Measurements from ENCODE around the gene BTRC. TPM values are rescaled to one million over a fixed set of nuclear protein-coding genes. Genes with fewer than 3 reads are reported as not detected.

Gene BTRC
- total and polyA plus RNA-seq, 8 donors, result 4.3 to 16.4 (median 9.0) TPM

DNA sequence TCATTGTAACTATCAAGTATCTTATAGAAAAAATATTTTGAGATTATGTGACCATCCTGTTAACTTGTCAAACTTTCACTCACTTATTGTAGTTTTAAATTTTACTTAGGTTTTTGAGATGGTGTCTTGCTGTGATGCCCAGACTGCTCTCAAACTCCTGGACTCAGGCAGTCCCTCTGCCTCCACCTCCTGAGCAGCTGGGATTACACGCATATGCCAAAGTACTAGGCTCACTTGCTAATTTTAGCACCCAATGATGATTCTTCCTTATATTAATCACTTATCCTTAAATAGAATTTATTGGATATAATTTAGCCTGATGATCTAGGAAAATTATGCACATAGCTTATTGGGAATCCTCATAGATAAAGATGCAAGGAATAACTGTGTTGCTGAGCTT is 104.9 kb downstream of the BTRC start:
- Histone ChIP-seq H3K4me3 (no peak overlapping the region), H3K27me3 (no peaks in the 10 kb centered on the region), H3K4me1 (no peaks in the 10 kb centered on the region), H3K9me3 (no peaks in the 10 kb centered on the region), H3K27ac (no peak overlapping the region), H3K36me3 (no peaks in the 10 kb centered on the region)
- intact Hi-C loops (cut with DNase I), result no loop called here
- 89 to 96% methylated on average over 1 of the region's 1 CpG for WGBS, 2 donors
- ATAC-seq (no peak), FAIRE-seq (no peak), DNase-seq (no peak)
- TF ChIP-seq, protein P1, sequence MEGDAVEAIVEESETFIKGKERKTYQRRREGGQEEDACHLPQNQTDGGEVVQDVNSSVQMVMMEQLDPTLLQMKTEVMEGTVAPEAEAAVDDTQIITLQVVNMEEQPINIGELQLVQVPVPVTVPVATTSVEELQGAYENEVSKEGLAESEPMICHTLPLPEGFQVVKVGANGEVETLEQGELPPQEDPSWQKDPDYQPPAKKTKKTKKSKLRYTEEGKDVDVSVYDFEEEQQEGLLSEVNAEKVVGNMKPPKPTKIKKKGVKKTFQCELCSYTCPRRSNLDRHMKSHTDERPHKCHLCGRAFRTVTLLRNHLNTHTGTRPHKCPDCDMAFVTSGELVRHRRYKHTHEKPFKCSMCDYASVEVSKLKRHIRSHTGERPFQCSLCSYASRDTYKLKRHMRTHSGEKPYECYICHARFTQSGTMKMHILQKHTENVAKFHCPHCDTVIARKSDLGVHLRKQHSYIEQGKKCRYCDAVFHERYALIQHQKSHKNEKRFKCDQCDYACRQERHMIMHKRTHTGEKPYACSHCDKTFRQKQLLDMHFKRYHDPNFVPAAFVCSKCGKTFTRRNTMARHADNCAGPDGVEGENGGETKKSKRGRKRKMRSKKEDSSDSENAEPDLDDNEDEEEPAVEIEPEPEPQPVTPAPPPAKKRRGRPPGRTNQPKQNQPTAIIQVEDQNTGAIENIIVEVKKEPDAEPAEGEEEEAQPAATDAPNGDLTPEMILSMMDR (IDR thresholded peaks at IDR 0.05), result no peak

DNA sequence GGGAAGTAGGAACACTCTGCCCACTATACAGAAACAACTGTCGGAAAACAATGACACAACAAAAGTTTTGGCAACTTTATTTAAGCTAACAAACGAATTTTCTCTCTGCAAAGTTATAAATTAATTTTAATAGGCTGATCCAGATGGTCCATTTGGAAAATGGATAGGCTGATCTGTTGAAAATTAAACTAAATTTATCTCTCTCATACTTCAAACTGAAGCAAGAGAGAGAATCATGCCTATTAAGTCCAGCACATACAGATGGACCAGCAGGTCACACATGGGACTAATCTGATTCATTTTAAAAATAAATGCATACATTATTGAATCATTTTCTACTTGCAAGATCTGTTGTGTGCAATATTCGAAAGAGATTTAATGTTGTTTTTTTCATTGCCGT is 110.1 kb downstream of the BTRC start:
- 85 to 88% methylated on average over 4 of the region's 4 CpGs for WGBS, 2 donors
- Histone ChIP-seq H3K4me3 (no peak overlapping the region), H3K27me3 (no peaks in the 10 kb centered on the region), H3K27ac (no peak overlapping the region), H3K9me3 (no peaks in the 10 kb centered on the region), H3K4me1 (peaks cover 0 to 6% (median 4%) of the 10 kb centered on the region in 3 donors), H3K36me3 (no peaks in the 10 kb centered on the region)
- intact Hi-C loops (cut with DNase I), result no loop called here
- FAIRE-seq (no peak), DNase-seq (no peak), ATAC-seq (no peak)
- TF ChIP-seq, protein P1 (IDR thresholded peaks at IDR 0.05), result no peak

DNA sequence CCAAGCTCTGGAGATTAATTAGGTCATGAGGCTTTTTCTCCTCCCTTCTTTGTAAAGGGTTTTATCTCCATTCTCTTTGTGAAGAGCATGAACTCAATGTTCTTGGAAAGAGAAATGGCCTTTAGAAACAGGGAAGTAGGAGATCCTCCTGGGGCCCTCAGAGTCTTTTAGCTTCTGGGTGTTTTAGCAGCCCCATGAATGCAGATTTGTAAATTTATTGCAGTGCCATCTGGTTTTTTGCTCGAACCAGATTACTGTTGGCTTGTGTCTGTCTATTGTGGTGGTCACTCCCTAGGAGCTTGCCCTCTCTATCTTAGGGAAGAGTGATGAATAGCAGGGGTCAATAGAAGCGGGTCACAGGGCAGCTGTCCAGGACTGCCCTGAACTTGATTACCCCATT is 110.6 kb downstream of the BTRC start:
- Histone ChIP-seq H3K9me3 (no peaks in the 10 kb centered on the region), H3K27ac (no peak overlapping the region), H3K27me3 (no peaks in the 10 kb centered on the region), H3K4me1 (peaks cover 0 to 6% (median 4%) of the 10 kb centered on the region in 3 donors), H3K36me3 (no peaks in the 10 kb centered on the region), H3K4me3 (no peak overlapping the region)
- intact Hi-C loops (cut with DNase I), result no loop called here
- TF ChIP-seq, protein P1 (IDR thresholded peaks at IDR 0.05), result no peak
- WGBS, 2 donors, result 69 to 74% methylated on average over 2 of the region's 2 CpGs
- DNase-seq, result no peak
- no peak for FAIRE-seq
- ATAC-seq, result no peak

DNA sequence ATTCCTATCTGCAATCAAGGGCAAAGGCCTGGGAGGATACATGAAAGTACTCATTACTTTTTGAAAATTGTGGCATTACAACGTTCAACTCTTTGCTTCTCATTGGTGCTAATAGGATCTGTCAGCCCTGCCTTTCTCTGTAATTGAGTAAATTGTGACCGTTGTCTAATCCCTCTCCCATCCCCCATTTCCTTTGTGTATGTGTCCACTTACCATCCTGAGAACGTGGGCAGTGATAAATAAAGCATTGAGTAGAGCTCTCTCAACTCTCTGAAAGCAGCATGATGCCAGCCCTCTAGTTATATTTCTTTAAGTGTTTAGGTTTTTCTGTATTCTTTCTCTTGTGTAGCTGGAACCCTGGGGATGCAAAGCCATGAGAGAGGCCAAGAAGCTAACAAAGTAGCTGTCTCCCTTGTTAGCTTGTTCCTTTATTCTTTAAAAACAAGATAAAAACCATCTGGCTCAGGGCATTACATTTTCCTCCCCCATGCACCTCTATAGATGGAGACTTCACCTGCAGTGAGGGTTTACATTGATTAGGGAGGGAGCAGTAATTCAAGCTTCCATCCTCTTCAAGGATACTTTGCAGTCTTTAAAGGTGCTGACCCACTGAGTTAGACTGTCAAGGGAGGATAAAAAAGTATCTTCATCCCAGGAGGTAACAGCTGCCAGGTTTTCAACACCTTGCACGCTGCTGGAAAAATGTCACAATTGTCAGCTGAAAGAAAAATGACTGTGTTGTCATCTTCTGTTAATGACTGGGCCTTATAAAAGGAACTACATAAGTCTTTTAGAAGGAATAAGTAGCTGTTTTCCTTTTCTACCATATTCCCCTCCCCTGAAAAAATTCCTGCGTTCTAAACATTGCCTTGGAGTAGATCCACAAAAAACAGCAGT is 112.3 kb downstream of the BTRC start:
- Histone ChIP-seq H3K4me1 (peaks cover 0 to 6% (median 4%) of the 10 kb centered on the region in 3 donors), H3K9me3 (no peaks in the 10 kb centered on the region), H3K36me3 (no peaks in the 10 kb centered on the region), H3K4me3 (no peak overlapping the region), H3K27ac (no peak overlapping the region), H3K27me3 (no peaks in the 10 kb centered on the region)
- FAIRE-seq (no peak), ATAC-seq (no peak), DNase-seq (no peak)
- TF ChIP-seq, protein P1 (IDR thresholded peaks at IDR 0.05), result no peak
- 75 to 79% methylated on average over 5 of the region's 5 CpGs for WGBS, 2 donors
- intact Hi-C loops (cut with DNase I), result no loop called here

DNA sequence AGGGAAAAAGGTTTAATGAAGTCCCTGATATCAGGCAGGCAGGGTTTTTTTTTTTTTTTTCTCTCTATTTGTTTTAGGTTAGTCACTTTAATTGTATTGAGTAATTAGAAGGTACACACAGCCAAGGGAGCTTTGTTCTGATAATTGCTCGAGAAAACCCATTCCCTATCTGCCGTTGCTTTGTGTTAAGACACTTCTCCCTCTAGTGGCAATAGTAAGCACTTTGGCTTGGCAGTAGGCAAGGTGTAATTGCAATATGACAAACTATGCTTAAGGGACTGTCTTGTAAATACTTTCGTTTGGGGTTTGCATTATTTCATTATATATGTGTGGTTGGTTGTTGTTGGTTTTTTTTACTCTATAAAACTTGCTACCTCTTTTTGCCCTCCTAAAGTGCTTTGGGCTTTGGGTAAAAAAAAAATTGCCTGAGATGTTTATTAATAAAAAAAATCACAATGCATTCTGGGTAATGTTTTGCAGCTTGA is 113.4 kb downstream of the BTRC start:
- FAIRE-seq, result peak; percentile 88
- Histone ChIP-seq H3K36me3 (no peaks in the 10 kb centered on the region), H3K4me3 (no peak overlapping the region), H3K27me3 (no peaks in the 10 kb centered on the region), H3K4me1 (peaks cover 0 to 6% (median 4%) of the 10 kb centered on the region in 3 donors), H3K27ac (no peak overlapping the region), H3K9me3 (no peaks in the 10 kb centered on the region)
- ATAC-seq, result peak; percentile 94 to 100 (median 98)
- peak in 3 of 6 donors; percentile 30 to 46 (median 33) for DNase-seq
- intact Hi-C loops (cut with DNase I), result no loop called here
- 1% methylated on average over 3 of the region's 3 CpGs for WGBS, 2 donors
- TF ChIP-seq, protein P1 (IDR thresholded peaks at IDR 0.05), result peak; percentile 53 to 77 (median 58)

Data from pancreas (tissue), 10 donors.